Tibial artery (tissue), 4 donors: Measurements from ENCODE around the gene PLPP4.

ENCODE experiments used
- DNase-seq, 2 donors: peaks; one replicate each; pipeline ENCODE4 v3.0.0-alpha.2; 2019
- H3K27ac ChIP-seq, 2 donors: fragments of 200-600 bp; sonication (generic) in 1 of 2; 1 replicate in 1 of 2; 2 replicates in 1 of 2; pipeline ENCODE4 v1.5.1; 2018 to 2019; ENCODE audit warnings: mild to moderate bottlenecking in 1 of 2
- H3K27me3 ChIP-seq, 2 donors: fragments of 200-600 bp; sonication (generic) in 1 of 2; one replicate each; pipeline versions ENCODE4 v1.5.1 to v1.6.0; 2016 to 2019
- H3K36me3 ChIP-seq, 3 donors: fragments of 200-600 bp; sonication (generic) in 2 of 3; one replicate each; pipeline ENCODE4 v1.5.1; 2016 to 2019; ENCODE audit warnings: mild to moderate bottlenecking in 2 of 3
- H3K4me1 ChIP-seq, 4 donors: fragments of 200-600 bp; sonication (generic) in 2 of 4; 1 replicate in 3 of 4; 2 replicates in 1 of 4; pipeline ENCODE4 v1.5.1; 2016 to 2019
- H3K4me3 ChIP-seq, 2 donors: fragments of 200-600 bp; sonication (generic) in 1 of 2; 1 replicate in 1 of 2; 2 replicates in 1 of 2; pipeline ENCODE4 v1.5.1; 2018 to 2019; ENCODE audit warnings: mild to moderate bottlenecking in 2 of 2
- H3K9me3 ChIP-seq, 3 donors: fragments of 200-600 bp; sonication (generic) in 1 of 3; one replicate each; pipeline ENCODE4 v1.5.1; 2016 to 2019
- CTCF ChIP-seq, 2 experiments: fragments of 200-600 bp in 1 of 2; fragments of 450-650 bp in 1 of 2; IDR thresholded peaks; one replicate each; pipeline ENCODE4 v1.5.1; 2017 to 2019; ENCODE audit warnings: antibody characterized with exemption in 2 of 2, mild to moderate bottlenecking in 1 of 2, moderate library complexity in 1 of 2
- intact Hi-C: fragments of 100-400 bp; cut with DNase I; formaldehyde crosslinking; loops from one replicate; pipeline ENCODE4 v1.15.0; 2023; ENCODE audit warnings: low total_unique reads

Gene PLPP4

GRCh38 chr10:120582753-120583152 is 125.7 kb downstream of the PLPP4 start:
- Histone ChIP-seq H3K4me3 (no peak overlapping the region), H3K27me3 (no peaks in the 10 kb centered on the region), H3K36me3 (no peaks in the 10 kb centered on the region), H3K4me1 (no peaks in the 10 kb centered on the region), H3K9me3 (no peaks in the 10 kb centered on the region), H3K27ac (no peak overlapping the region)
- no peak for TF ChIP-seq CTCF (IDR thresholded peaks at IDR 0.05)
- intact Hi-C loops: no loop called here
- no peak for DNase-seq

- DNase-seq: no peak
- Histone ChIP-seq H3K9me3 (no peaks in the 10 kb centered on the region), H3K4me3 (no peak overlapping the region), H3K4me1 (no peaks in the 10 kb centered on the region), H3K27me3 (no peaks in the 10 kb centered on the region), H3K36me3 (no peaks in the 10 kb centered on the region), H3K27ac (no peak overlapping the region)
- no peak for TF ChIP-seq CTCF (IDR thresholded peaks at IDR 0.05)
- intact Hi-C loops: no loop called here
Observed at GRCh38 chr10:120583424-120584108, 126.5 kb downstream of the PLPP4 start.

- no peak overlapping the region for H3K4me3 ChIP-seq
- no peaks in the 10 kb centered on the region for H3K27me3 ChIP-seq
- no peaks in the 10 kb centered on the region for H3K4me1 ChIP-seq
- H3K36me3 ChIP-seq: no peaks in the 10 kb centered on the region
- no peak for TF ChIP-seq CTCF (IDR thresholded peaks at IDR 0.05)
- H3K9me3 ChIP-seq: no peaks in the 10 kb centered on the region
- DNase-seq: no peak
- no peak overlapping the region for H3K27ac ChIP-seq
- intact Hi-C loops: no loop called here
Observed at GRCh38 chr10:120584786-120585185, 127.8 kb downstream of the PLPP4 start.

GRCh38 chr10:120586471-120586872 is 129.4 kb downstream of the PLPP4 start:
- Histone ChIP-seq H3K9me3 (no peaks in the 10 kb centered on the region), H3K27me3 (no peaks in the 10 kb centered on the region), H3K36me3 (no peaks in the 10 kb centered on the region), H3K4me1 (no peaks in the 10 kb centered on the region), H3K27ac (no peak overlapping the region), H3K4me3 (no peak overlapping the region)
- TF ChIP-seq CTCF (IDR thresholded peaks at IDR 0.05): no peak
- intact Hi-C loops: no loop called here
- no peak for DNase-seq

GRCh38 chr10:120587061-120587460 is 130.0 kb downstream of the PLPP4 start:
- no peak overlapping the region for H3K27ac ChIP-seq
- H3K36me3 ChIP-seq: no peaks in the 10 kb centered on the region
- TF ChIP-seq CTCF (IDR thresholded peaks at IDR 0.05): no peak
- DNase-seq: no peak
- no peaks in the 10 kb centered on the region for H3K27me3 ChIP-seq
- intact Hi-C loops: no loop called here
- H3K4me3 ChIP-seq: no peak overlapping the region
- H3K4me1 ChIP-seq: no peaks in the 10 kb centered on the region
- no peaks in the 10 kb centered on the region for H3K9me3 ChIP-seq

- intact Hi-C loops: no loop called here
- DNase-seq: no peak
- no peaks in the 10 kb centered on the region for H3K36me3 ChIP-seq
- H3K27ac ChIP-seq: no peak overlapping the region
- no peaks in the 10 kb centered on the region for H3K9me3 ChIP-seq
- no peaks in the 10 kb centered on the region for H3K4me1 ChIP-seq
- H3K4me3 ChIP-seq: no peak overlapping the region
- H3K27me3 ChIP-seq: no peaks in the 10 kb centered on the region
- no peak for TF ChIP-seq CTCF (IDR thresholded peaks at IDR 0.05)
Observed at GRCh38 chr10:120588311-120588710, 131.3 kb downstream of the PLPP4 start.
